ENCODE results near the gene UNC5A. TPM values are rescaled to one million over a fixed set of nuclear protein-coding genes. Genes with fewer than 3 reads are reported as not detected.

UNC5A gene
- total RNA-seq, 2 experiments from 2014 or later: not detected

DNA sequence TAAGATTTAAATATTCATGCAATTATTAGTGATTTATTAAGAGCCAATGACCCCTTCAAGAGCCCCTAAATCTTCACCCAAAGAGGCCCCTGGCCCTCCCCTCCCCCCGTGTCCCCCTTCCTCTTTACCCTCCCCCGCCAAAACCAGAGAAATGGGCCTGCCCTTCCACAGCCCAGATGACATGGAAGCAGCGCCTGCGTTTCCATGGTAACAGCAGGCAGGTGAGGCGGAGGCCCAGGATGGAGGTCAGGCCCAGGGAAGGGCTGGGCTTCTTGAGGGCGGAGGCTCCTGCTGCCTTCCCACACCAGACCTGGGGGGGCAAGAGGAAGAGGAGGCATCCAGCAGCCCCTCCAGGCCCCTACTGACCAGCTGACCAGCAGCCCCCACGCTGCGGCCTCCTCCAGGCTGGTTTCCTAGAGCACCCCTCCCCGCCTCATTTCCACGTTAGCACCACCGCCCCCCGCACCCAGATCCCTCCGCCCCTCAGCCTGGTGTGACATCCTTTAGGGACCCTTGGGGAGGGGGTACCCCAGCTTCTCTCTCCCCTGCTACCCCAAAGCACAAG, 37.4 kb downstream of the UNC5A start:
- no peak for DNase-seq
- H3K4me3 Mint-ChIP-seq: no peak overlapping the region
- CTCF ChIA-PET: no interaction called here
- no peaks in the 10 kb centered on the region for H3K4me1 Mint-ChIP-seq (ENCODE audit: low read depth)
- intact Hi-C loops (cut with micrococcal nuclease): no loop called here
- no peaks in the 10 kb centered on the region for H3K9me3 Mint-ChIP-seq
- H3K27ac Mint-ChIP-seq: no peak overlapping the region
- H3K36me3 Mint-ChIP-seq (ENCODE audit: low read depth): no peaks in the 10 kb centered on the region
- H3K27me3 Mint-ChIP-seq (ENCODE audit: low read depth): peaks cover 33% of the 10 kb centered on the region

- no peak for DNase-seq
- no peaks in the 10 kb centered on the region for H3K36me3 Mint-ChIP-seq (ENCODE audit: low read depth)
- no peaks in the 10 kb centered on the region for H3K4me1 Mint-ChIP-seq (ENCODE audit: low read depth)
- peaks cover 28% of the 10 kb centered on the region for H3K27me3 Mint-ChIP-seq (ENCODE audit: low read depth)
- CTCF ChIA-PET: interaction anchor here (0.6 kb wide), 1 partner anchor 133 kb away, joined by 4 read pairs; no protein-coding TSS in a partner anchor
- no peak overlapping the region for H3K4me3 Mint-ChIP-seq
- intact Hi-C loops (cut with micrococcal nuclease): no loop called here
- no peak overlapping the region for H3K27ac Mint-ChIP-seq
- no peaks in the 10 kb centered on the region for H3K9me3 Mint-ChIP-seq
Measured at GRCh38 chr5:176848651-176849050, 38.3 kb downstream of the UNC5A start.

- intact Hi-C loops (cut with micrococcal nuclease): no loop called here
- Mint-ChIP-seq H3K36me3 (ENCODE audit: low read depth) (no peaks in the 10 kb centered on the region), H3K4me1 (ENCODE audit: low read depth) (no peaks in the 10 kb centered on the region), H3K27me3 (ENCODE audit: low read depth) (peaks cover 26% of the 10 kb centered on the region), H3K4me3 (no peak overlapping the region), H3K27ac (no peak overlapping the region), H3K9me3 (no peaks in the 10 kb centered on the region)
- CTCF ChIA-PET: no interaction called here
- DNase-seq: no peak
Measured at GRCh38 chr5:176849611-176850227, 39.4 kb downstream of the UNC5A start.

DNA sequence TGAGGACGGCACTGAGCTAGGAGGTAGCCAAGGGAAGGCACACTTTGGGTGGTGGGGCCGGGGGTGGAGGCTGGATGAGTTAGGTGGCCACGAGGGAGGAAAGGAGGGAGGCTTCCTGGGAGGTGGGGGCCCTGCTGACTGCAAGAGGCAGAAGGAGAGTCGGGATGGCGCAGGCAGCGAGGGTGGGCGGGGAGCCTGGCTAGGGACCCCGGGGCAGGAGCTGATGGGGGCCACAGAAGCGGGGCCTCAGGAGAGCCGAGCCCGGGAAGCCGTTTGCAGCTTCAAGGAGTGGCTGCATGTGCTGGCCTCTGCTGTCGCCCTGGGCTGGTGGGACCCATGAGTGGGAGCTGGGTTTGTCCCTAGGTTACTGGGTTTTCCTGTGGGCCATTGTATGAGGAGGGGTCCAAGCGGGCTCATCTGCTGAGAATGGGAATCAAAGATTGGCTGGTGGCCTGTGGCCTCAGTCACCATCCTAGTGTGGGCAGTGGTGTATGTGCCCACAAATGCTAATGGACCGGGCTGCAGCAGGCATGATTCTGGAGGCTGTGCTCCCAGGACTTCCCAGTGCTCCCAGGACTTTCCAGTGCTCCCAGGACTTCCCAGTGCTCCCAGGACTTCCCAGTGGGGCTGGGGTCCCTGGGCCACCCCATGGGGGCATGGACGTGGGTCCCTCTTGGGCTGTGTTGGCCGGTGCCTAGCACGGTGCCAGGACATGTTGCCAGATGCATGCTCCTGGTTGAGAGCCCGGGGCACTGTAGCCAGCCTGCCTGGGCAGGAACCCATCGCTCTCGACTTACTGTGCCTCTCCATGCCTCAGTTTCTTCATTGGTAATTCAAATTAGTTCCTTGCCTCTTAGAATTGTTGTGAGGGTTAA, 40.2 kb downstream of the UNC5A start:
- Mint-ChIP-seq H3K27ac (no peak overlapping the region), H3K9me3 (no peaks in the 10 kb centered on the region), H3K27me3 (ENCODE audit: low read depth) (peaks cover 18% of the 10 kb centered on the region), H3K4me1 (ENCODE audit: low read depth) (no peaks in the 10 kb centered on the region), H3K36me3 (ENCODE audit: low read depth) (no peaks in the 10 kb centered on the region), H3K4me3 (no peak overlapping the region)
- intact Hi-C loops (cut with micrococcal nuclease): no loop called here
- DNase-seq: no peak
- CTCF ChIA-PET: no interaction called here

DNA sequence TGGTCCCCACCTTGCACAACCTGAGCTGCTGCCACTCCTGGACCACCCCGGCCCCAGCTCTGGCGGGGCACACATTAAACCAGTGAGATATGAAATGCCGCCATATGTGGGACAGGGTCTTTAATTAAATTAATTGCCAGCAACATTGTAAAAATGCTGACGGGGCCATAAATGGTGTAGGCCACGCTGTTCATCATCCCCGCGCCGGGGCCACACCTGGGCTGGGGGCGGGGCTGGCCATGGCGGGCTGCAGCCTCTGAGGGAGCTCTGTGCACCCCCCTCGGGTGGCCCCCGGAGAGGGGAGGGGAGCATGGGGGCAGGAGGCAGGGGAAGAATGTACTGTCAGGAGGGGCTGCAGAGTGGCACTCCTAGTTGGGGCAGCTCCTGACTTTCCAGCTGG, 41.0 kb downstream of the UNC5A start:
- H3K27me3 Mint-ChIP-seq (ENCODE audit: low read depth): peaks cover 13% of the 10 kb centered on the region
- no peak overlapping the region for H3K27ac Mint-ChIP-seq
- no peaks in the 10 kb centered on the region for H3K9me3 Mint-ChIP-seq
- no peak overlapping the region for H3K4me3 Mint-ChIP-seq
- no peaks in the 10 kb centered on the region for H3K36me3 Mint-ChIP-seq (ENCODE audit: low read depth)
- H3K4me1 Mint-ChIP-seq (ENCODE audit: low read depth): no peaks in the 10 kb centered on the region
- no peak for DNase-seq
- CTCF ChIA-PET: interaction anchor here (1.3 kb wide), 1 partner anchor 191 kb away, joined by 3 read pairs; no protein-coding TSS in a partner anchor
- intact Hi-C loops (cut with micrococcal nuclease): no loop called here

- intact Hi-C loops (cut with micrococcal nuclease): no loop called here
- Mint-ChIP-seq H3K27ac (no peak overlapping the region), H3K4me1 (ENCODE audit: low read depth) (no peaks in the 10 kb centered on the region), H3K4me3 (no peak overlapping the region), H3K9me3 (no peaks in the 10 kb centered on the region), H3K27me3 (ENCODE audit: low read depth) (peaks cover 14% of the 10 kb centered on the region), H3K36me3 (ENCODE audit: low read depth) (no peaks in the 10 kb centered on the region)
- CTCF ChIA-PET: interaction anchor here (1.3 kb wide), 1 partner anchor 191 kb away, joined by 3 read pairs; no protein-coding TSS in a partner anchor
- no peak for DNase-seq
Measured at GRCh38 chr5:176851871-176852658, 41.7 kb downstream of the UNC5A start.

- CTCF ChIA-PET: no interaction called here
- H3K27me3 Mint-ChIP-seq (ENCODE audit: low read depth): peaks cover 18% of the 10 kb centered on the region
- H3K4me1 Mint-ChIP-seq (ENCODE audit: low read depth): no peaks in the 10 kb centered on the region
- no peak overlapping the region for H3K4me3 Mint-ChIP-seq
- H3K36me3 Mint-ChIP-seq (ENCODE audit: low read depth): no peaks in the 10 kb centered on the region
- intact Hi-C loops (cut with micrococcal nuclease): no loop called here
- no peak overlapping the region for H3K27ac Mint-ChIP-seq
- DNase-seq: no peak
- no peaks in the 10 kb centered on the region for H3K9me3 Mint-ChIP-seq
Measured at GRCh38 chr5:176853151-176853778, 42.9 kb downstream of the UNC5A start.

GRCh38 chr5:176854164-176854563, 43.8 kb downstream of the UNC5A start:
- CTCF ChIA-PET: no interaction called here

DNA sequence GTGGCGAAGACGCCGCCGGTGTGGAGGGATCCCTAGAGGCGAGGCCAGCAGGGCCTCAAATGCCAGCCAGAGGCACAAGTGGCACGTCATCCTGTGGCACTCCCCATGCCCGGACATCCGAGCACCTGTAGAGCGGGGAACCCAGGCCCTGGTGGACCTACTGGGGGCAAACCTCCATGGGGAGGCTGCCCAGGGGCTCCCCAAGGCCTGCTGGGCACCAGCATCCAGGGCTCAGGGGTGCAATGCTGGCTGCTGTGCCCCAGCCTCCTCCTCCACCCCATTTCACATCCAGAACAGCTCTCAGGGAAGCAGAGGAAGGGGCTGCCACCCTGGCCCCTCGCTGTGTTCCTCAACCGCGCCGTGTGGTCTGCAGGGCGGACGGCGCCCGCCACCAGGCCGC, 45.2 kb downstream of the UNC5A start:
- intact Hi-C loops (cut with micrococcal nuclease): no loop called here
- no peaks in the 10 kb centered on the region for H3K4me1 Mint-ChIP-seq (ENCODE audit: low read depth)
- H3K27ac Mint-ChIP-seq: no peak overlapping the region
- CTCF ChIA-PET: no interaction called here
- peaks cover 14% of the 10 kb centered on the region for H3K27me3 Mint-ChIP-seq (ENCODE audit: low read depth)
- no peak for DNase-seq
- no peak overlapping the region for H3K4me3 Mint-ChIP-seq
- no peaks in the 10 kb centered on the region for H3K36me3 Mint-ChIP-seq (ENCODE audit: low read depth)
- H3K9me3 Mint-ChIP-seq: no peaks in the 10 kb centered on the region

More at GRCh38 chr5:176854164-176854563, 43.8 kb downstream of the UNC5A start:
- Mint-ChIP-seq H3K27ac (no peak overlapping the region), H3K4me1 (ENCODE audit: low read depth) (no peaks in the 10 kb centered on the region), H3K36me3 (ENCODE audit: low read depth) (no peaks in the 10 kb centered on the region), H3K27me3 (ENCODE audit: low read depth) (peaks cover 16% of the 10 kb centered on the region), H3K9me3 (no peaks in the 10 kb centered on the region), H3K4me3 (no peak overlapping the region)
- intact Hi-C loops (cut with micrococcal nuclease): no loop called here
- no peak for DNase-seq

DNA sequence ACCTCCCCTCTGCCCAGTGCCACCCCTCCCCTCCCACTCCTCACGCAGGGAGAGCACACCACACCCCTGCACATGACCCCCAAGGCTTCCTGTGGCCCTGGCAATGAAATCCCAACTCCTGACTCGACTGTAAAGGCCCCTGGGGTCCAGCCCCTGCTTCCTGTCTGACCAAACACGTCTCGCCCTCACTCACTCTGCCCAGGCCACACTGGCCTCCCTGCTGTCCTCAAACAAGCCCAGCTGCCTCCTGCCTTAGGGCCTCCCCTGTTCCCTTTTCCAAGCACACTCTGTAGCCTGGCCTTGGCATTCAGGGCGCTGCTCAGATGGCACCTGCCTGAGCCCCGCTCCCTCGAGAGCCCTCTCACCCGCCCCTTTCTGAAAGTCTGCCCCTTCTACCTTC, 46.4 kb downstream of the UNC5A start:
- CTCF ChIA-PET: no interaction called here
- DNase-seq: no peak
- H3K4me1 Mint-ChIP-seq (ENCODE audit: low read depth): no peaks in the 10 kb centered on the region
- intact Hi-C loops (cut with micrococcal nuclease): no loop called here
- H3K27ac Mint-ChIP-seq: no peak overlapping the region
- no peaks in the 10 kb centered on the region for H3K36me3 Mint-ChIP-seq (ENCODE audit: low read depth)
- H3K9me3 Mint-ChIP-seq: no peaks in the 10 kb centered on the region
- peaks cover 17% of the 10 kb centered on the region for H3K27me3 Mint-ChIP-seq (ENCODE audit: low read depth)
- H3K4me3 Mint-ChIP-seq: no peak overlapping the region

- Mint-ChIP-seq H3K9me3 (no peaks in the 10 kb centered on the region), H3K27ac (no peak overlapping the region), H3K4me3 (no peak overlapping the region), H3K36me3 (ENCODE audit: low read depth) (no peaks in the 10 kb centered on the region), H3K4me1 (ENCODE audit: low read depth) (no peaks in the 10 kb centered on the region), H3K27me3 (ENCODE audit: low read depth) (peaks cover 19% of the 10 kb centered on the region)
- CTCF ChIA-PET: no interaction called here
- intact Hi-C loops (cut with micrococcal nuclease): no loop called here
- DNase-seq: no peak
Measured at GRCh38 chr5:176857216-176857893, 47.0 kb downstream of the UNC5A start.
